ENCODE data around the gene AIPL1.

Gene AIPL1

DNA sequence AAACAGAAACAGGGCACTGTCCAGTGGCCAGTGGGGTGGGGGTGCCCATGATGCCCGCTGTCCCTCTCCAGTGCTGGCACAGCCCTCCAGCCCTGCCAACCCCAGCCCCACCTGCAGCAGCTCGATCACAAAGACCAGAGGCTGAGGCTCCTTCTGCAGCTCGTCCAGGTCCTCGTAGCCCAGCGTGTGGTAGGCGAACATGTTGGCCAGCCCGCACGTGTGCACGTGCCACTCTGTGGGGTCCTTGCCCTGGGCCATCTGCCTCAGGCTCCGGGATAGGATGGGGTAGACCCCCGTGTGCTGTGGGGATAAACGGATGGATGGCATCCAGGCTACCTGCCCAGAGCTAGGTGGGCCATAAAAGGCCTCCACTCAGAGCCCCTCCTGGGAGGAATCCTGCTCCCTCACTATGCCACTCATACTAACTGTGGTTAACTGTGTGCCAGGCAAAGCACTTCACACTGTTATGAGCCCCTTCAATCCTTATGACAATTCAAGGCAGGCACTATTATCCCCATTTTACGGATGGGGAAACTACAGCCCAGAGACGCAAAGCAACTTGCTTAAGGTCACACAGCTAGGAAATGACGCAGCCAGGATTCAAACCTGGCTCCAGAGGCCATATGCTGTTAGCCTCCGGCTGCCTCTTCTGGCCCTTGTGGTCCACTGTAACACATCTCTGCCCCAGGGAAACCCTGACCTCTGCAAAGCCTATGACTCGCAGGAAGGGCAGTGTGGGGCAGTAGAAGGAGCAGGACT lies 6.5 kb downstream of the AIPL1 start:
- no peaks in the 10 kb centered on the region for H3K27me3 ChIP-seq (ENCODE audit: control insufficient read depth, insufficient read depth, low read length)
- H3K4me1 ChIP-seq (ENCODE audit: control insufficient read depth, insufficient read depth, low read length): no peaks in the 10 kb centered on the region
- H3K4me3 ChIP-seq (ENCODE audit: low read depth, low read length): no peak overlapping the region
- no peak overlapping the region for H3K9ac ChIP-seq (ENCODE audit: low read depth, low read length)
- H3K9me3 ChIP-seq (ENCODE audit: control insufficient read depth, insufficient read depth, low read length): peaks cover 10% of the 10 kb centered on the region; the same call in 1 of the 2 replicates
- H3K36me3 ChIP-seq (ENCODE audit: control insufficient read depth, insufficient read depth, low read length): no peaks in the 10 kb centered on the region
- no peak overlapping the region for H3K27ac ChIP-seq (ENCODE audit: low read depth, low read length)

DNA sequence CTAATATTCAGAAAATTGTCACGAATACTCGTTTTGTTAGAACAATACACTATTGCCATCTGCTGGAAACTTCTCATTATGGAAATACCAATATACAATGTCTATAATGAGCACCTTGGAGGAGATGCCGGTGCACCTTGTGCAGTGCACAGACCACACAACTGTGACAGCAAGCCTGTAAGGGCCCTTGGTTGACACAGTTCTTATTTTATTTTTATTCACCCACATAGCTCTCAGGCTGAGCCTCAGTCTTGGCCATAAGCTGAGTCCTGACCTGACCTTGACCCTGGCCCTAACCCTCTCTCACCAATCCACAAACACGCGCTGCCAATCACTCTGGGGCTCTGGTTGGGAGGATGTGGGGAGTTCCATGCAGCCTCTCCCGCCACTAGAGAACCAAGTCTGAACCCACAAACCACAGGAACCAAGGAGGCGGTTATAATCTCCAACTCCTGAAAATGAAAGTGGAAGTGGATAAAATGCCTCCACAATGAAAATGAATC lies 7.6 kb downstream of the AIPL1 start:
- peaks cover 10% of the 10 kb centered on the region; the same call in 1 of the 2 replicates for H3K9me3 ChIP-seq (ENCODE audit: control insufficient read depth, insufficient read depth, low read length)
- no peaks in the 10 kb centered on the region for H3K27me3 ChIP-seq (ENCODE audit: control insufficient read depth, insufficient read depth, low read length)
- H3K9ac ChIP-seq (ENCODE audit: low read depth, low read length): no peak overlapping the region
- no peaks in the 10 kb centered on the region for H3K4me1 ChIP-seq (ENCODE audit: control insufficient read depth, insufficient read depth, low read length)
- no peaks in the 10 kb centered on the region for H3K36me3 ChIP-seq (ENCODE audit: control insufficient read depth, insufficient read depth, low read length)
- H3K4me3 ChIP-seq (ENCODE audit: low read depth, low read length): no peak overlapping the region
- H3K27ac ChIP-seq (ENCODE audit: low read depth, low read length): no peak overlapping the region

DNA sequence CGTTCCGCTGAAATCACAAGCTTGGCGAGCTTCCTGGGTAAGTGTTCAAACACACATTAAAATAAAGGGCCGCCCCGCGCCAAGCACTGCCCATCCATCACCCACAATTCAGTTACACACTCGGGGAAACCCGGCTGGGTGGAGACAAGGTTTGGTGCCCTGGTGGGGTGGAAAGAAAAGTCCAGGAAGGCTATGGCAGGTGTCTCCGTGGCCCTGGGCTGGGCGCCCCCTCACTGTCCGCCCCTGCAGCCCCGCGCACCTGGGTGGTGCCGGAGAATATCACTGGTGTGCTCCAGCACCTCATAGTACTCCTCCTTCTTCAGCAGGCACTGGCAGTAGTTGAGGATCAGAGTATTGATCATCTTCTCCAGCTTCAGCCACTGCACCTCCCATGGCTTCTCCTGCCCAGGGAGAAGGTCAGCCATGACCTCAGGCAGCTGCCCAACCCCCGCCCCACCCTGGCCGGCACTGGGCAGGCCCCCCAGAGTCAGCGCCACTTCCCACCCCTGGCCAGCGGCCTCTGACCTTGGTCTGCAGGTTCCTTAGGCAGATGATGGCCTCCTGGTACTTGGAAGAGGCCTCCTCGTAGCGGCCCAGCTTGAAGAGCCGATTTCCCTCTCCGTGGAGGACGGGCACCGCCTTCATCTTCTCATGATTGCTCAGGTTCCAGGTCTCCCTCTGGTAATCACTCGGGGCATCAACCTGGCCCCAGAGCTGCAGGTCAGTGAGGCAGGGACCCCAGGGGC lies 8.4 kb downstream of the AIPL1 start:
- Histone ChIP-seq H3K27me3 (ENCODE audit: control insufficient read depth, insufficient read depth, low read length) (no peaks in the 10 kb centered on the region), H3K9ac (ENCODE audit: low read depth, low read length) (no peak overlapping the region), H3K4me3 (ENCODE audit: low read depth, low read length) (no peak overlapping the region), H3K36me3 (ENCODE audit: control insufficient read depth, insufficient read depth, low read length) (no peaks in the 10 kb centered on the region), H3K9me3 (ENCODE audit: control insufficient read depth, insufficient read depth, low read length) (peaks cover 10% of the 10 kb centered on the region; the same call in 1 of the 2 replicates), H3K27ac (ENCODE audit: low read depth, low read length) (no peak overlapping the region), H3K4me1 (ENCODE audit: control insufficient read depth, insufficient read depth, low read length) (no peaks in the 10 kb centered on the region)

DNA sequence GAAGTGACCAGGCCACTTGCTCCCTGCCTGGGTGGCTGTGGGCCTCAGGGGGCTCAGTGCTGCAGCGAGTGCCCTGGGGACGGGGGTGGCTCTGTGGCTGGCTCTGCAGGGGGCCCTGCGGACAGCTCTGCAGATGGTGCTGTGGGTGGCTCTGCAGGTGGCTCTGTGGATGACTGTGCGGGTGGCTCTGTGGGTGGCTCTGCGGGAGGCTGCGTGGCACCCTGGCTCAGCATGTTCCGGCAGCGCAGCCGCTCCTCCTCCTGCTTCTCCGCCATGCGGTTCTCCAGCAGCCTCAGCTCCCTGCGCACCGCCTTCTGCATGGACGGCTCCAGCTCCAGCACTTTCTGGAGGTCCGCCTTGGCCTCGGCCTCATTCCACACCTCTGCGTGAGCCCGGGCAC lies 9.5 kb downstream of the AIPL1 start:
- Histone ChIP-seq H3K9me3 (ENCODE audit: control insufficient read depth, insufficient read depth, low read length) (no peaks in the 10 kb centered on the region), H3K27ac (ENCODE audit: low read depth, low read length) (no peak overlapping the region), H3K4me1 (ENCODE audit: control insufficient read depth, insufficient read depth, low read length) (no peaks in the 10 kb centered on the region), H3K27me3 (ENCODE audit: control insufficient read depth, insufficient read depth, low read length) (no peaks in the 10 kb centered on the region), H3K36me3 (ENCODE audit: control insufficient read depth, insufficient read depth, low read length) (no peaks in the 10 kb centered on the region), H3K9ac (ENCODE audit: low read depth, low read length) (no peak overlapping the region), H3K4me3 (ENCODE audit: low read depth, low read length) (no peak overlapping the region)

DNA sequence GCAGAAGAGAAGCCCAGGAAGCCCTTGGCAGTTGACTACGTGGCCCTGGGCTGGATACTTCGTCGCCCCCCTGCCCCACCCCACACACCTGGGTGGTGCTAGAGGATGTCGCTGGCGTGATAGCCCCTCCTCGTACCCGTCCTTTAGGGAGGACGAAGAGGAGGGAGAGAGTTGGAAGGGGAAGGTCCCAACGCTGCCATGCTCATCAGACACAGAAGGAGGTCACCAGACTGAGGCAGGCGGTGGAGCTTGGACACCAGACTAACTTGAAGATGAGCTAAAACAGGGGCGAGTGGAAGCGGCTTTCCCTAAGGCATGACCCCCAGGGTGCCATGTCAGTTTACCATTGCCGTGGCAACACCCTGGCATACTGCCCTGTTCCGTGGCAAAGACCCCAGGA lies 11.0 kb downstream of the AIPL1 start:
- Histone ChIP-seq H3K27ac (ENCODE audit: low read depth, low read length) (no peak overlapping the region), H3K4me1 (ENCODE audit: control insufficient read depth, insufficient read depth, low read length) (0 out of 2 replicates have a peak, but pooled peaks cover 4% of the 10 kb centered on the region), H3K9ac (ENCODE audit: low read depth, low read length) (no peak overlapping the region), H3K9me3 (ENCODE audit: control insufficient read depth, insufficient read depth, low read length) (no peaks in the 10 kb centered on the region), H3K4me3 (ENCODE audit: low read depth, low read length) (no peak overlapping the region), H3K27me3 (ENCODE audit: control insufficient read depth, insufficient read depth, low read length) (no peaks in the 10 kb centered on the region), H3K36me3 (ENCODE audit: control insufficient read depth, insufficient read depth, low read length) (no peaks in the 10 kb centered on the region)

DNA sequence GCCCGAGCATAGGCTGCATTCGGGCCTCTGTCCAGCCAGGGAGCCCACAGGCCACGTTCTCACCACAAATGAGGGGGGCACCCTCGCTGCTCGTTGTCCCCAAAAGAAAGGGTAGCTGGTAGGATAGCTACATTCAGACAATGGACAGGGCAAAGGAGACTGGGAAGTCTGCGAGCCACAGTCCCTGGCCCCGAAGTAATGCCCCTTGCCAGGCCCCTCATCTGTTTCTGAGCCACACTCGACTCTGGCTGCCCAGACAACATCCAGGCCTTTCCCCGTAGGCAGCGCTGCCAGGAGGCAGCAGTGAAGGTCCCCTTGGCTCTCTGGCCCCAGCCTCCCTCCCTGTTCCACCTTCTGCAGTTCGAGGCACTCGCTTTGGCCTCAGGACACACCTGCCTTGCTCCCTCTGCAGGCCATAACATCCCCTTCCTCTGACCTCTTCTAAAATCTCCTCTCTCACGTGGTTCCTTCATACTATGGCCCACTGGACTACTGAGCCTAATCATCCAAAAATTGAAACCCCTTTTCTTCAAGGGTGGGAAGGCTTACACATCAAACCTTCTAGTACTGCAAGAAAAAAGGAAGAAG lies 12.2 kb downstream of the AIPL1 start:
- Histone ChIP-seq H3K27me3 (ENCODE audit: control insufficient read depth, insufficient read depth, low read length) (no peaks in the 10 kb centered on the region), H3K9ac (ENCODE audit: low read depth, low read length) (no peak overlapping the region)

DNA sequence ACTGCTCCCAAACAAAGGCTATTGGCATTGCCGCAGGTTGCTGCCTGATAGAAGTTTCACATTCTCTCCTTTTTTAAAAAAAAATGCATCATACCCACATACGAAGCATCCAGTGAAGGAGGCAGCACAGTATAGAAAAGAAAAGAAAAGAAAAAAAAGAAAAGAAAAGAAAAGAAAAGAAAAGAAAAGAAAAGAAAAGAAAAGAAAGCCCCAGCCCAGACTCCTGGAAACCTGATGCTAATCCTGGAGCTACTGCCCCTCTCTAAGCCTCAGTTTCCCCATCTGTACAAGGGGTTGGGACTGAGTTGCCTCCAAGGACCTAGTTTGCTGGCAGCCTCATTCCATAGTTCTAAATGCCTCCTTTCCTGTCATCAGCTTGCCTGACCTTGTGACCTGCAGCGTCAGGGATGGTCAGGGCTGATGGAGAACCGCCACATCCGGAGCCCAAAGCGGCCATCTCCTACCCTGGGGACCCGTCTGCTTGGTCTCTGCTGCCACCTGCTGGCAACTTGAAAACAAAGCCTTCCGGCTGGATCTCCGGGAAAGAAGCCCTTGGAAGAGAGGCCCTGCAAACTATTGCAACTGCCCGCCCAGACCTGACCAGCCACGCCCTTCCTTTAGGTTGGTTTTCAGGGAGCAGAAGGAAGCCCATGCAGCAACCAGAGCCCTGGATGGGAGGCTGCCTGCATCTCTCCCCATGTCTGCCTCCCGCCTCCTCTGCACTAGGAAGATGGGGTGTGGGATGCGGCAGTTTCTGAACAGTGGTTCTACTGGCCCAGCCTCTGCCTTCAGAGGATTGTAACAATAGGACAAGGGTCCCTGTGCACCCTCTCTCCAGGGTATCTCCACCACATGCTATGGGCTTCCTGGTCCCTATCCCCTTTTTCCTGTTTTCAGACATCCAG lies 13.0 kb downstream of the AIPL1 start:
- Histone ChIP-seq H3K27ac (ENCODE audit: low read depth, low read length) (no peak overlapping the region), H3K36me3 (ENCODE audit: control insufficient read depth, insufficient read depth, low read length) (no peaks in the 10 kb centered on the region), H3K4me1 (ENCODE audit: control insufficient read depth, insufficient read depth, low read length) (0 out of 2 replicates have a peak, but pooled peaks cover 4% of the 10 kb centered on the region), H3K4me3 (ENCODE audit: low read depth, low read length) (no peak overlapping the region), H3K9ac (ENCODE audit: low read depth, low read length) (no peak overlapping the region), H3K27me3 (ENCODE audit: control insufficient read depth, insufficient read depth, low read length) (no peaks in the 10 kb centered on the region), H3K9me3 (ENCODE audit: control insufficient read depth, insufficient read depth, low read length) (no peaks in the 10 kb centered on the region)

More for the DNA sequence above, 12.2 kb downstream of the AIPL1 start:
- H3K4me3 ChIP-seq (ENCODE audit: low read depth, low read length): no peak overlapping the region
- H3K9me3 ChIP-seq (ENCODE audit: control insufficient read depth, insufficient read depth, low read length): no peaks in the 10 kb centered on the region
- no peaks in the 10 kb centered on the region for H3K36me3 ChIP-seq (ENCODE audit: control insufficient read depth, insufficient read depth, low read length)
- H3K27ac ChIP-seq (ENCODE audit: low read depth, low read length): no peak overlapping the region
- 0 out of 2 replicates have a peak, but pooled peaks cover 4% of the 10 kb centered on the region for H3K4me1 ChIP-seq (ENCODE audit: control insufficient read depth, insufficient read depth, low read length)

DNA sequence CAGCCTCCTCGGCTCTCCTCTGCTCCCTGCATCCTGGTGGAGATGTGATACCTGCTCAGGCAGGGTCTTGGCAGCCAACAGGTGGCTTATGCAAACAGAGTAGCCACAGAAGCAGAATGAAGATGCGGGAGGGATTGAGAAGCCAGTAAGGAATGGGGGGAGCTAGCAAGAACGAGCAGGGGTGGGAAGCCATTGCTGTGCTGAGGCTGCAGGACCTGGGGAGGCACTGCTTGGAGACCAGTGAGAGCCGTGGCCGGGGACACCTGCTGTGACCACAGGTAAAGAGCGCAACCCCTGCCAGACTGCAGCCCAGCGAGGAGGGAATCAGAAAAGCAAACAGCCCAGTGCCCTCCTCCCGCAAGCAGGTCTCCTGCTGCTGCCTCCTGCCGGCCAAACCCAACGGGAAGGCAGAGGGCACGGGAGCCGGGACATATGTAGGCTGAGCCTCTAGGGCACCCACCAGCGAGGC lies 14.7 kb downstream of the AIPL1 start:
- Histone ChIP-seq H3K4me1 (ENCODE audit: control insufficient read depth, insufficient read depth, low read length) (0 out of 2 replicates have a peak, but pooled peaks cover 4% of the 10 kb centered on the region), H3K9ac (ENCODE audit: low read depth, low read length) (no peak overlapping the region), H3K36me3 (ENCODE audit: control insufficient read depth, insufficient read depth, low read length) (no peaks in the 10 kb centered on the region), H3K9me3 (ENCODE audit: control insufficient read depth, insufficient read depth, low read length) (no peaks in the 10 kb centered on the region), H3K27me3 (ENCODE audit: control insufficient read depth, insufficient read depth, low read length) (no peaks in the 10 kb centered on the region), H3K4me3 (ENCODE audit: low read depth, low read length) (peak overlapping the region; percentile 7; the same call in 1 of the 2 replicates), H3K27ac (ENCODE audit: low read depth, low read length) (no peak overlapping the region)

DNA sequence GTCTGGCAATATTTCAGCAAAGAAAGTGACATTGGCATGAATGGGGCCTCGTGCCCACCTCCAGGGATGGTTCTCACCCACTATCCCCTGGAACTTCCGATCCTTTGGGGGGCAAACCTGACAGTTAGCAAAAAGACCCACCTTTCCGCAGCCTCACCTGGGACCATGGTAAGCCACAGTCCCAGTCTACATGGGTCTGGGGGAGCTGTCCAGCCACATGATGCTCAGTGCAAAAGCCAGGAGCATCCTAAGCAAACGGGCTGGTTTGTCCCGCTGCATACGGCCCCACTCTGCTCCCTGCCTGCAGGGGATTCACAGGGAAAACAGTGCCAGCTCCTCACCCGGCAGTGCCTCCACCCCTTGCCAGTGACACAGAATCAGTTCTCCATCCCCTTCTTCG lies 19.3 kb downstream of the AIPL1 start:
- no peaks in the 10 kb centered on the region for H3K36me3 ChIP-seq (ENCODE audit: control insufficient read depth, insufficient read depth, low read length)
- 0 out of 2 replicates have a peak, but pooled peaks cover 4% of the 10 kb centered on the region for H3K4me1 ChIP-seq (ENCODE audit: control insufficient read depth, insufficient read depth, low read length)
- no peaks in the 10 kb centered on the region for H3K27me3 ChIP-seq (ENCODE audit: control insufficient read depth, insufficient read depth, low read length)
- H3K9ac ChIP-seq (ENCODE audit: low read depth, low read length): no peak overlapping the region
- no peak overlapping the region for H3K4me3 ChIP-seq (ENCODE audit: low read depth, low read length)
- no peaks in the 10 kb centered on the region for H3K9me3 ChIP-seq (ENCODE audit: control insufficient read depth, insufficient read depth, low read length)
- no peak overlapping the region for H3K27ac ChIP-seq (ENCODE audit: low read depth, low read length)

DNA sequence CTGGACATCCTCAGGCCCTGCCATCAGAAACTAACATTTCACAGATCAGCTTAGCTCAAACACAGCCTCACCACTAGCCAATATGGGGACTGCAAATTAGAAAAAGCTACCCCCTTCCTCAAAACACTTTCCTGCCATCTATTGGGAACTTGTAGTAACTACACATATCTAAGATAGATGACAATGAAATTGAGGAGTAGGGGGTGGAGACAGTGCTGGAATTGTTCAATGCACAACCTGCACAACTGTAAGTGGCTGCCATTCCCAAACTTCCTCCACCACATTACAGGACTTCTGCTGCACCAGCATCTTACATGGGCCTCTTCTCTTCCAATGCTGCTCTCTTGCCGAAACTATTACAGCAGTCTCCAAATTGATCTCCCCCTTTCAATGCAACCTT lies 21.9 kb downstream of the AIPL1 start:
- H3K4me1 ChIP-seq (ENCODE audit: control insufficient read depth, insufficient read depth, low read length): no peaks in the 10 kb centered on the region
- no peak overlapping the region for H3K4me3 ChIP-seq (ENCODE audit: low read depth, low read length)
- H3K27ac ChIP-seq (ENCODE audit: low read depth, low read length): no peak overlapping the region
- H3K9me3 ChIP-seq (ENCODE audit: control insufficient read depth, insufficient read depth, low read length): no peaks in the 10 kb centered on the region
- H3K36me3 ChIP-seq (ENCODE audit: control insufficient read depth, insufficient read depth, low read length): no peaks in the 10 kb centered on the region
- no peak overlapping the region for H3K9ac ChIP-seq (ENCODE audit: low read depth, low read length)
- no peaks in the 10 kb centered on the region for H3K27me3 ChIP-seq (ENCODE audit: control insufficient read depth, insufficient read depth, low read length)
